Adipocyte (in vitro differentiated cells): ENCODE data around the gene CCDC154.

Experiments
- DNase-seq: peaks from one replicate; pipeline ENCODE4 v3.0.0-alpha.2; 2015; ENCODE audit warnings: low read depth
- H3K27me3 ChIP-seq: replicated peaks from 2 replicates; pipeline ENCODE4 v1.7.0; 2013; ENCODE audit warnings: mild to moderate bottlenecking, low read length, moderate library complexity; ENCODE audit not compliant: control insufficient read depth, insufficient read depth
- H3K36me3 ChIP-seq: 2 replicates; pipeline ENCODE4 v1.7.0; 2013; ENCODE audit warnings: low read length, mild to moderate bottlenecking, moderate library complexity; ENCODE audit not compliant: control insufficient read depth, insufficient read depth, severe bottlenecking
- H3K4me1 ChIP-seq: 2 replicates; pipeline ENCODE4 v1.7.0; 2013; ENCODE audit warnings: mild to moderate bottlenecking, low read length, moderate library complexity; ENCODE audit not compliant: control insufficient read depth, insufficient read depth
- H3K4me3 ChIP-seq: 2 replicates; pipeline ENCODE4 v1.7.0; 2013; ENCODE audit warnings: mild to moderate bottlenecking, low read length, moderate library complexity
- H3K9ac ChIP-seq: 2 replicates; pipeline ENCODE4 v1.7.0; 2013; ENCODE audit warnings: mild to moderate bottlenecking, low read length, moderate library complexity
- H3K9me3 ChIP-seq: 2 replicates; pipeline ENCODE4 v1.7.0; 2013; ENCODE audit warnings: mild to moderate bottlenecking, low read length, moderate library complexity; ENCODE audit not compliant: control insufficient read depth

The CCDC154 gene

GRCh38 chr16:1385232-1385631 is 59.1 kb downstream of the CCDC154 start:
- no peak overlapping the region for H3K4me3 ChIP-seq
- no peaks in the 10 kb centered on the region for H3K27me3 ChIP-seq
- H3K36me3 ChIP-seq, result peaks cover 22% of the 10 kb centered on the region
- H3K9ac ChIP-seq, result no peak overlapping the region
- H3K9me3 ChIP-seq, result no peaks in the 10 kb centered on the region
- H3K4me1 ChIP-seq, result no peaks in the 10 kb centered on the region
- no peak for DNase-seq
